GM19328 (cell line): ENCODE data around the gene EIF2B5.

Experiments used
- ATAC-seq: cut with Tn5 transposase; IDR thresholded peaks from one replicate; pipeline ENCODE4 v1.9.1; 2021; ENCODE audit warnings: mild to moderate bottlenecking, moderate library complexity; ENCODE audit not compliant: unreplicated experiment

The EIF2B5 gene

DNA sequence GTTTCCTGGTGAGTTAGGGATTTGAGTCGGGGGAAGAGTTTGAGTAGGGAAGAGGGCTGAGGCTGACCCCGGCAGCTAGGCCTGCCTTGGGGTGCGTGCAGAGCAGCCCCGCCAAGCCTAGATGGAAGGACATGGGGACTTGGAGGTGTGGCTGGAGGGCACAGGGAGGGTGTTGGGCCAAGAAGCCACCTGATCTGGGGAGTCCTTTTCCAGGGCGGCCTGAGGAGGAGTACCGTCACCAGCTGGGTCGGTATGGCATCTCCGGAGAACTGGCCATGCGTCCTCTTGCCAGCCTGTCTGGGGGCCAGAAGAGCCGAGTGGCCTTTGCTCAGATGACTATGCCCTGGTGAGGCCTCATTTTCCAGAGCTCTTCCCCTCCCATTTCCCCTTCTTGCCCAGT, 57.7 kb downstream of the EIF2B5 start:
- no peak for ATAC-seq

- no peak for ATAC-seq
Measured at GRCh38 chr3:184193991-184194539, 58.9 kb downstream of the EIF2B5 start.
